CD4-positive, alpha-beta T cell treated with Interleukin-4 for 4 hours (primary cell): ENCODE measurements around the gene ROBO1.

Source experiments
- DNase-seq: peaks from one replicate; pipeline ENCODE4 v3.0.0-alpha.2; 2020

The ROBO1 gene

GRCh38 chr3:79436387-79436786, 331.4 kb downstream of the ROBO1 start:
- no peak for DNase-seq

- no peak for DNase-seq
These were observed 340.7 kb downstream of the ROBO1 start for GRCh38 chr3:79427081-79427480.

- no peak for DNase-seq
These were observed 343.0 kb downstream of the ROBO1 start for GRCh38 chr3:79424811-79425210.

GRCh38 chr3:79423417-79423816, 344.4 kb downstream of the ROBO1 start:
- no peak for DNase-seq

GRCh38 chr3:79421273-79421672, 346.5 kb downstream of the ROBO1 start:
- DNase-seq: no peak

- no peak for DNase-seq
These were observed 348.8 kb downstream of the ROBO1 start for GRCh38 chr3:79418855-79419621.

GRCh38 chr3:79415356-79415755, 352.4 kb downstream of the ROBO1 start:
- DNase-seq: no peak

- no peak for DNase-seq
These were observed 353.0 kb downstream of the ROBO1 start for GRCh38 chr3:79414806-79415205.

- no peak for DNase-seq
These were observed 353.8 kb downstream of the ROBO1 start for GRCh38 chr3:79414035-79414434.

GRCh38 chr3:79412537-79412936, 355.3 kb downstream of the ROBO1 start:
- no peak for DNase-seq

GRCh38 chr3:79410617-79411016, 357.2 kb downstream of the ROBO1 start:
- DNase-seq: no peak

GRCh38 chr3:79410136-79410535, 357.7 kb downstream of the ROBO1 start:
- no peak for DNase-seq

GRCh38 chr3:79406175-79406574, 361.6 kb downstream of the ROBO1 start:
- no peak for DNase-seq

GRCh38 chr3:79405183-79405582, 362.6 kb downstream of the ROBO1 start:
- no peak for DNase-seq

GRCh38 chr3:79396595-79396994, 371.2 kb downstream of the ROBO1 start:
- no peak for DNase-seq

GRCh38 chr3:79392479-79392878, 375.3 kb downstream of the ROBO1 start:
- DNase-seq: no peak

- DNase-seq: no peak
These were observed 377.4 kb downstream of the ROBO1 start for GRCh38 chr3:79390352-79390751.

- no peak for DNase-seq
These were observed 382.6 kb downstream of the ROBO1 start for GRCh38 chr3:79385211-79385610.

GRCh38 chr3:79383402-79384012, 384.3 kb downstream of the ROBO1 start:
- no peak for DNase-seq

GRCh38 chr3:79380581-79380980, 387.2 kb downstream of the ROBO1 start:
- no peak for DNase-seq

- no peak for DNase-seq
These were observed 389.7 kb downstream of the ROBO1 start for GRCh38 chr3:79378064-79378463.

GRCh38 chr3:79369306-79369705, 398.5 kb downstream of the ROBO1 start:
- DNase-seq: no peak

GRCh38 chr3:79368403-79368802, 399.4 kb downstream of the ROBO1 start:
- no peak for DNase-seq

GRCh38 chr3:79367803-79368202, 400.0 kb downstream of the ROBO1 start:
- DNase-seq: no peak

GRCh38 chr3:79367066-79367465, 400.7 kb downstream of the ROBO1 start:
- DNase-seq: no peak
